Activated T-cell treated with anti-CD3 and anti-CD28 coated beads for 4 hours (primary cell): ENCODE data around the gene HS3ST6.
"Not testable (repeated sequence)": the region's sequence is repeated elsewhere in the genome, so short reads cannot be mapped to it uniquely, and the experiment has no call there.

Source experiments
- DNase-seq: peaks from one replicate; pipeline ENCODE4 v3.0.0-alpha.2; 2020

HS3ST6 gene

DNA sequence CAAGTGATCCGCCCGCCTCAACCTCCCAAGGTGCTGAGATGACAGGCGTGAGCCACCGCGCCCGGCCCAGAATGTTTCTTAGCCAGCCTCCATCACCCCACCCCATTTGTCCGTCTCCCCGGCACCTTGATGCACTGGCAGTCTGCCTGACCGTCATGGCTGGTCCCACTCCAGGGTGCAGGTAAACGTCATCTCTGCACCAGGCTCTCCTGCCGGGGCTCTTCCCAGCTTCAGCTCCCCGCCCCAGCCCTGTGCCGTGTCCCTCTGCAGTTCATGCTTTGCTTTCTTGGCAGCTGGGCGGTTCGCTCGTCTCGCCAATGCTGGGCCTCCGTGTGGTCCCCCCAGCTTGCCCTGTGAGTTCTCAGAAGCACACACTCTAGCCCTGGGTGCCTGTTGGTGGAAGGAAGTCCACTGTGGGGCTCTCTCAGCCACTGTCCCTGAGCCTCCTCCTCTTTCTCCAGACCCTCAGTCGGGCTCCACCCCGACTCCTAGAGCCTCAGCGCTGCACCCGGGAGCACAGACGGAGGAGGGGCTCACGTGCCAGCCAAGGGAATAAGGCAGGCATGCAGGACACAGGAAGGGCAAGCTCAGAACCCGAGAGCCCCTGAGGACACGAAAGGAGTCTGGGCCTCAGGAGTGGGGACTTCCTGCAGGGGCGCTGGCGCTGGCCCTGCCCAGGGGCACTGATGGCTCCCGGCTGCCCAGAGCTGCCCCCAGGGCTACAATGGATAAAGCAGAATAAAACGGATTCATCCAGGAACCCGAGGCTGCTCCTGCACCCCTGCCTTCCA is 12.0 kb downstream of the HS3ST6 start:
- DNase-seq: no peak

DNA sequence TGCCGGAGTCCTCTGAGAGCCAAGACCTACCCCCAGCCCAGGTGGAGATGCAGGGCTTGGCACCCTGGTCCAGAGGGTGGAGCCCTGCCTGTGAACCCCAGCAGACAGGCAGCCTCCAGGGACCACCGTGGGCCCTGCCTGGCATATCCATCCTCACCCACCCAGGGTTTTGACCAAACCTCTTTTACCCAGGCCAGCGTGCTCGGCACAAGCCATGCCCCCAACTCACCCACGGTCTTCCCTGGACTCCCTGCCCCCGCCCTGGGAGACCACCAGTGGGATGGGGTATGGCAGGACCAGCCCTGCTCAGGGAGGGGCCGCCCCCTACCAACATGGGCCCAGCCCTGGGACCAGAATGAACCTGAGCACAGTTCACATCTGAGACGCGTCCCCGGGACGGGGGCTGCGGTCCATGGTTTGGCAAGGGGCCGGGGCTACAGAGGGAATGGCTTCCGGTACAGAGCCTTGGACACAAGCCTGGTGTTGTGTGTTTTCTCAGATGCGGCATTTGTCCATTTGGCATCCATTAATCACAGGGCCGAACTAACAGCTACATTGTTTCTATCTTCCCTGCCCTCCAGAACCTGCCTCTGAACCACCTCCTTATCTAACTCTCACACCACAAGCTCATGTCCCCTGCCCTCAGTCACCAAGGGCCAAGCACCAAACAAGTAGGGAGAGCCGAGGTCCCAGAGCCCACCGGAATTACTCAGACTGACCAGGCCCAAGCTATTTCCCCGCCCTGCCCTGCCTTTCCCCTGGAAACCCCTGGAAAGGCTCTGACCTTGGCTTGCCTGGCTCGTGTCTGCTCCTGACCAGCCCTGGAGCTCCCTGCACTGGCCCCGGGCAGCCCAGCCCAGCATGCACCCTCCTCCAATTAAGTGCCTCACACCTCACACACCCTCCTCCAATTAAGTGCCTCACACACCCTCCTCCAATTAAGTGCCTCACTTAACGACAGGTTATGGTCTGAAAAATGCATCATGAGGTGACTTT is 14.1 kb downstream of the HS3ST6 start:
- DNase-seq: no peak

DNA sequence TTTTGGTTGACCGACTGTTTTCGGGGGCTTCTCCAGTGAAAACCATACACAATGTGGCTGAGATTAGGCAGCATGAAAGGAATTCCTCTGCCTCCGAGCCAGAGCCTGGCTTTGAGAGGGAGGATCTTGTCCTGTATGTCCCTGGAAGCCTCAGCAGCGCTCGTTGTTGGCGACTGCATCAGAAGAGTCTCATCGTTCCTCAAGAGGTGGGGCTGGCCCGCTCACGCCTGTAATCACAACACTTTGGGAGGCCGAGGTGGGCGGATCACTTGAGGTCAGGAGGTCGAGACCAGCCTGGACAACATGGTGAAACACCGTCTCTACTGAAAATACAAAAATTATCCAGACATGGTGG is 15.0 kb downstream of the HS3ST6 start:
- no peak for DNase-seq

DNA sequence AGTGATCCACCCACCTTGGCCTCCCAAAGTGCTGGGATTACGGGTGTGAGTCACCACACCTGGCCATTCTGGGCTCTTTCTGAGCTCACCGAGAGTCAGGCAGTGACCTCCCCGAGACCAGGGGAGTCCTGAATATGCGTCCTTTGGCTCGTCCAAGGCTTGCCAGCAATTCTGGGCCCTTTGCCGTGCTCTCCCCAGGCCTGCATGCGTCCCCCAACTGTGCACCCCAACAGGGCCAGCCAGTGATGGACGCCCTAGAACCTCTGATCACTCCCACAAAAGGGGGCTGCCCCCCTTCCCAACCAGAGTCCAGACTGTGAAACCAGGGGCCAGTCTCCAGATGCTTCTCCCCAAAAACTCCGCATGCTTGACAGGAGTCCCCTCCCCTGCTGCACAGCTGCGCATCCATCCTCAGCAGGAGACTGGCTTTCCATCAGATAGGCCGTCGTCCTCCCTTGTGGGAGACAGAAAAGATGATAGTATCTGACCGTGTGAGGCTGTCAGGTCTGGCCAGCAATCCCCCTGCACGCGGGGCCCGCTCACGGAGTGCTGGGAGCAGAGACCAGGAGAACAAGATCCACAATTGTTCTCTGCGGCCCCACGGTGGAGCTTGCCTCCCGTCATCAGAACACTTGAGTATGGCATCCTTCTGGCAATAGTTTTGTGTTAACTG is 15.5 kb downstream of the HS3ST6 start:
- DNase-seq: no peak

DNA sequence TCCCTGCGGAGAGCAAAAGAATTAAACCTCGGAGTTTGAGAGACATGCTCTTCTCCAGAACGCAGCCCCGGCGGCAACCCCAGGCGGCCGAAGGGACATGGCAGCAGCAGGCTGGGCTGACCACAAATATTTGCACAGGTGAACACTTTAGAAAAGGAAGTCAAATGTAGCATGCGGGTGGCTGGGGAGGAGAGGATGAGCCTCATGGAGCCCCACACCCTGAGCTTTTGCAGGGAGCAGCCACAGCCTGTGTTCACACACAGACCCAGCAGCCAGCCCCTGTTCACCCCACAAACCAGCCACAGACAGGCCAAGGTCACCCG is 17.8 kb downstream of the HS3ST6 start:
- DNase-seq: no peak

DNA sequence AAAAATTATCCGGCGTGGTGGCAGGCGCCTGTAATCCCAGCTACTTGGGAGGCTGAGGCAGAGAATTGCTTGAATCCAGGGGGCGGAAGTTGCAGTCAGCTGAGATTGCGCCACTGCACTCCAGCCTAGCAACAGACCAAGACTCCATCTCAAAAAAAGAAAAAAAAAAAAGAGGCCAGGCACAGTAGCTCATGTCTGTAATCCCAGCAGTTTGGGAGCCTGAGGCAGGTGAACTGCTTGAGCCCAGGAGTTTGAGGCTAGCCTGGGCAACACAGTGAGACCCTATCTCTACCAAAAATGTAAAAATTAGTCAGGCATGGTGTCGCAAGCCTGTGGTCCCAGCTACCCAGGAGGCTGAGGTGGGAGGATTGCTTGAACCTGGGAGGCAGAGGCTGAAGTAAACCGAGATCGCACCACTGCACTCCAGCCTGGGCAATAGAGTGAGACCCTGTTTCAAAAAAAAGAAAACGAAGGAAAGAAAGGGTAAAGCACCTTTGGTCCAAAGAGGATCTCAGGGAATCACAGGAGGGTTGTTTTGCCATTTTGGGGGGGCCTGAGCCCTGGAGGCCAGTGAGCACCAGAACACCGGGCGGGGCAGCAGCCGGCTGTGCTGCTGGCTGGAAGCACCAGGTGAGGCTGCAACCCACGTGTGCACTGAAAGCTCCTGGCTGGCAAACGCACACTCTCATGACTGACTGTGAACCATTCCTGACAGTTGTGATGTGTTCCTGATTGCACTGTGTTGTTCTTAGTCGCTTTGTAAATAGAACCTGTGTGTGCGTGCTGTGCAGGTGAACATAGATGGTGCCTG is 18.4 kb downstream of the HS3ST6 start:
- DNase-seq: no peak

DNA sequence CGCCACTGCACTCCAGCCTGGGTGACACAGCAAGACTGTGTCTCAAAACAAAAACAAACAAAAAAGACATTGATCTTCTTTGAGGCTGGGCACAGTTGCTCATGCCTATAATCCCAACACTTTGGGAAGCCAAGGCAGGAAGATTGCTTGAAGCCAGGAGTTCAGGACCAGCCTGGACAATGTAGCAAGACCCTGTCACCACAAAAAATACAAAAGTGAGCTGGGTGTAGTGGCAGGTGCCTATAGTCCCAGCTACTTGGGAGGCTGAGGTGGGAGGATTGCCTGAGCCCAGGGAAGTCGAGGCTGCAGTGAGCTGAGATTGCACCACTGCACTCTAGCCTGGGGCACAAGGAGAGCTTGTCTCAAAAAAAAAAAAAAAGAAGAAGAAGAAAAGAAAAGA is 20.5 kb downstream of the HS3ST6 start:
- DNase-seq: not testable (repeated sequence)

DNA sequence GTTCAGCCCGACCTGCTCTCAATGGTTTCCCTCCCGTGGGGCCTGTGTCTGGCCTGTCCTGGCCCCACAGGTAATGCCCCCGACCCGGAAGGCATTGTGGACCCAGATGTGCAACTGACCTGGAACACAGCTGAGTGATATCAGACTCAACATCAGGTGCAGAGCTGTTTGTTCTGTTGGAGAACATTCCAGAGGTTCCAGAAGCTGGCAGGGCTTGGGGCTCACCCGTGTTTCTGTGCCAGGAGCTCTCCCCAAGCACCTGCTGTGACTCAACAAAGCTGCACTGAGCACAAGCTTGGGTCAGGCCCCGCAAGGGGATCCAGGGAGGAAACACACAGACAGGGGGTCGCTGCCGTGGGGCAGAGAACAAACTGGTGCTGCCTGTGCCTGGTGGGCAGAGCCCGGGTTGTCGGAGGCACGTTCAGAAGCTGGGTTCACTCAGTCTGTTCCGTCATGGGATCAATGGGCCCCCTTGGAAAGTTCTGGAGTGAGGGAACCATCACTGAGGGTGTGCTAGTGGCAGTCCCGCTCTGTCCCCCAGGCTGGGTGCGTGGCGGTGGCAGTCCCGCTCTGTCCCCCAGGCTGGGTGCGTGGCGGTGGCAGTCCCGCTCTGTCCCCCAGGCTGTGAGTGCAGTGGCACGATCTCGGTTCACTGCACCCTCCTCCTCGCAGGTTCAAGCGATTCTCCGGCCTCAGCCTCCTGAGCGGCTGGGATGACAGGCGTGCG is 22.1 kb downstream of the HS3ST6 start:
- no peak for DNase-seq

DNA sequence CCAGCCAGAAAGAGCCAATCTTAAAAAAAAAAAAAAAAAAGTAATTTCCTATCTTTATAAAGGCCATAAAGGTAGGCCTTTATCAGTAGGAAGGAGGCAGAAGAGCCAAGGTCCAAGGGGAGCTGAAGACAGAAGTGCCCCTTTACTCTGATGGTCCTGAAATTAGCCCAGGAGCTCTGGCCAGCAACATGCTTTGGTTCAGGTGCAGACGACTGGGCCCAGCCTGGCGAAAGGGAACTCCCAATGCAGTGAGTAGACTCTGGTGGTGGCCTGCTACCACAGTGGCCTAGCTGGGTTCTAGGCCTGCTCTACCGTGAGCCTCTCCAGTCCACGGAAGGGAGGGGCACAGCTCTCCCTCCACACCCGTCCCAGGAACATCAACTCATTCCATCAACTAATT is 23.1 kb downstream of the HS3ST6 start:
- DNase-seq: no peak

DNA sequence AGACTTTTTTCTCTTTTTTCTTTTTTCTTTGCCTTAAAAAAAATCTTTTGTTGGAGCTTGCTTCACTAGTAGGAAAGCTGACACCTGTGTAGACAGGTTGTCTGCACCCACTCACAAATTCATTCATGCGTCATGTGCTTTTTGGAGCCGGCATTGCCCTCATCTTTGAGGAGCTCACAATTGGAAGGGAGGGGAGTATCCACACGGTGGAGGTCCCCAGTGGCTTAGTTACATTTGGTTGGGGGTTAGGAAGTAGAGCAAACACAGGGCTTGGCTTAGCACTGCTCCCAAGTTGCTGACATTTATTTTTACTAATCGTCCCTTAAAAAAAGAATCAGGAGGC is 27.5 kb downstream of the HS3ST6 start:
- no peak for DNase-seq

DNA sequence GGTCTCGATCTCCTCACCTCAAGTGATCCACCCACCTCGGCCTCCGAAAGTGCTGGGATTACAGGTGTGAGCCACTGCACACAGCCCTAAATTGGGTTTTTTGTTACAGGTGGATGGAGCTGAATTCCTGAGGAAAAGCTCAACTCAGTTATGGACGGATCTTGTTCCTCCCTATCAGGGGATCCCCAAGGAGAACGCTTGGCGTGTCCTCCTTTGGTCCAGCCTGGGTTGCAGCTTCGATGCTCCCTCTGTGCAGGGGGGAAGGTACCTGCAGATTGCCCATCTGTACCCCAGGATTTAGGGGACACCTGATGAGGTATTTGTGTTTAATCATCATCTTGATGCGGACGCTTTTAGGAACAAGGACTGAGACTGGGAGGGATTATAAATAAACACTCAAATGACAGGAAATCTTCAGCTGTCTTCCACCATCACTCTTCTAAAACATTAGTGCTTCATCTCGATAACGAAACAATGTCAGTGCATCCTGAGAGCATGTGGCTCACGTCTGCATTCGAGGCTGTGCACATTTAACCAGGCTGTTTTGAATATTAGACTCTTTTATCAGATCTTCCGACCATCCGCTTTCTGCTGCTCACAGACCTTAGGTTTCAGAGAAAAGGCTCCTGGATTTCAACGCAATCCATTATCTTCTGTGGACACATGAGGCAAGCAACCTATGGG is 28.0 kb downstream of the HS3ST6 start:
- DNase-seq: no peak

DNA sequence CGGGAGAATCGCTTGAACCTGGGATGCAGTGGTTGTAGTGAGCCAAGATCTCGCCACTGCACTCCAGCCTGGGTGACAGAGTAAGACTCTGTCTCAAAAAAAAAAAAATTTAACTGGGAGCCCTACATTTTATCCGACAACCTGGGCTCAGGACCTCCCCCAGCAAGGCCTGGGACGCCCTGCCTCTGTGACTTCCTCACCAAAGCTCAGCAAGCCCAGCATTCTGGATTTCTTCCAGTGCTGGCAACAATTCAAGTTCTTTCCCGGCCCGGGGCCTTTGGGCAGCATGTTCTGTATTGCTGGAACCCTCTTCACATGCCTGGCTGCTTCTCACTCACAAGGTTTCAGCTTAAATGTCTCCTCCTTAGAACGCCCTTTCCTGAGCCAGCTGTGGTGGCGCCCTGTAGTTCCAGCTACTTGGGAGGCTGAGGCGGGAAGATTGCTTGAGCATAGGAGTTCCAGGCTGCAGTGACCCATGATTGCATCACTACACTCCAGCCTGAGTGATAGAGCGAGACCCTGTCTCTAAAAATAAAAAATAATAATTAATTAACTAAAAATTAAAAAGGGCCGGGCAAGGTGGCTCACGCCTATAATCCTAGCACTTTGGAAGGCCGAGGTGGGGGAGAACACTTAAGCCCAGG is 30.4 kb downstream of the HS3ST6 start:
- no peak for DNase-seq

DNA sequence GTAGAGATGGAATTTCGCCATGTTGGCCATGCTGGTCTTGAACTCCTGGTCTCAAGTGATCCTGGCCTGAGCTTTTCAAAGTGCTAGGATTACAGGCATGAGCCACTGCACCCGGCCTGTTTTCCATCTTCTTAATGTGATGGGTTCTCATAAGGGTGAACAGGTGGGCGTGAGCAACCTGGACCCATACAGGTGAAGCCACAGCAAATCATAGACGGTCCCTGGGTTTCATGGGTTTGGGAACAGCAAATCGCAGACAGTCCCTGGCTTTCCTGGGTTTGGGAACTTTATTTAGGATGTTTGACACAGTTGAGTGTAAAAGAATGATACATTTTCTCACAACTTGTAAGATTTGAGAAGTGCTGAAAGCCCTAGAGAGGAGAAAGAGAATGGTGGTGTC is 33.3 kb downstream of the HS3ST6 start:
- no peak for DNase-seq

DNA sequence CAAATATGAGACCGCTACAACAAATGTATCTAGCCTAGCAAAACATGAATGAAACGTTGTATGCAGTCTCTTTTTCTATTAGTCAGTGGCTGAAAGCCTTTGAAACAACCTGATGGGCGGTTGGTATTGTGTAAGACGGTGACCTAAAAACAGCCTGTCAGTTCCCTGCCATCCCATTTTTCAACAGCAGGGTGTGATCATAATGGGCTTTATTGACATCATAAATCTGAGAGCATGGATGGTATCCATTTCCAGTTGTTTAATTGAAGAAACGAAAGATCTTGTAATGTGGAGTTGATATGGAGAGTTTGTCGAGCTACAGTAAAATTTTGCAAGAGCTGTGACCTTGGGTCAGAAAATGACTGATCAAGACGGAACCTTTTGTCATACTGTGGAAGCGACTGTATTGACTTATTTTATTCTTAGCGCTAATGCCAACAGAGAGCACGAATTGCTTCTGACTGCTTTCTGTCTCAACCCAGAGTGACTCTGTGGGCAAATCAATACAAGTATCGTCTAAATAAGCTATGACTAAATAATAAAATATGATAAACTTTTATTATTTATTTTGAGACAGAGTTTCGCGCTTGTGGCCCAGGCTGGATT is 34.0 kb downstream of the HS3ST6 start:
- DNase-seq: no peak

DNA sequence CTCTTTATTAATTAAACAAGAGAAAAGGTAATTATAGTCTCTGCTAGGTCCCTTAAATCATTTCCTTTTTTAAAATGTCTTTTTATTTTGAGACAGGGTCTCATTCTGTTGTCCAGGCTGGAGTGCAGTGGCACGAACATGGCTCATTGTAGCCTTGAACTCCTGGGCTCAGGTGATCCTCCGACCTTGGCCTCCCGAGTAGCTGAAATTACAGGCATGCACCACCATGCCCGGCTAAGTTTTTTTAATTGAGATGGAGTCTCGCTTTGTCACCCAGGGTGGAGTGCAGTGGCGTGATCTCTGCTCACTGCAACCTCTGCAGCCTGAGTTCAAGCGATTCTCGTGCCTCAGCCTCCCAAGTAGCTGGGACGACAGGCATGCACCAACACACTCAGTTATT is 37.0 kb downstream of the HS3ST6 start:
- not testable (repeated sequence) for DNase-seq

DNA sequence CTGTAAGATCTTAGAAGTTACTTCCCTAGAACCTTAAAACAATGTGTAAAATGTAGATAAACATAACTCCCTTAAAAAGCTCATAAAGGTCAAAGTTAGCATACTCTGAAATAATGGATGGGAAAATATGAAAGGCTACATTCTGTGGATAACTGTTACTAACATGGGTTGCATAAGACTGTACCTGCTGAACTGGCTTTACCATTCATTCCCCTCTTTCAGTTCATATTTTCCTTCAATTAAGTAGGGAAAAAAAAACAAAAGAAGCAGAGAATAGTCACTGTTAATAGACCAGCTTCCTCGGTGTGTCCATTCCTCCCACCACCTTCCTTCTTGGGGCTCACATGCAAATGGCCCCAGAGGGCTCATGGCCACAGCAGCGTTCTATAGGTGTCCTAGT is 38.7 kb downstream of the HS3ST6 start:
- DNase-seq: no peak

DNA sequence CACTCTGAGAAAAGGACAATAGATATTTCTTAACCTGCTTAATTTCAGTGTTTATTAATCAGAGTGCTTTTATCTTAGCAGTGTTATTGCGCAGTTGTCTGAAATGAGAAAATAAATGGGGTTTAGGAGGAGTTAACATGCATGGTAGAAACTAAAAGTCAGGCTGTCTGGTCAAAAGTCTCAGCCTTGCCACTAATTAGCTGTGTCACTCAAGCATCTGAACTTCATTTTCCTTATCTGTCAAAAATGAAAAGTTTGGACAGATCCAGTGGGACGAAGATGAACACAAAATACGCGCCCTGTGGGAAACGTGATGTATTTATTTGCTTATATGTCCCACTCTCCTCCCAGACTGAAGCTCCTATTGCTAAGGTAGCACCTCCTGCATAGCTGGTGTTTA is 40.0 kb downstream of the HS3ST6 start:
- DNase-seq: no peak

DNA sequence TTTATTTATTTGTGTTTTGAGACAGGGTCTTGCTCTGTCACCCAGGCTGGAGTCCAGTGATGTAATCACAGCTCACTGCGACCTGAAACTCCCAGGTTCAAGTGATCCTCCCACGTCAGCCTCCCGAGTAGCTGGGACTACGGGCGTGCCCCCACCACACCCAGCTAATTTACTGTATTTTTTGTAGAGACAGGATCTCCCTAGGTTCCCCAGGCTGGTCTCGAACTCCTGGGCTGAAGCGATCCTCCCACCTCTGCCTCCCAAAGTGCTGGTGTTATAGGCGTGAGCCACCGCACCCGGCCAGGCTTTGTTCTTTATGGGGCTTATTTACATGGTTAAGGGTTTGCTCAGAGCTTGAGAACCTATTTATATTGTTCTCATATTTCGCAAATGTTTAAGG is 40.4 kb downstream of the HS3ST6 start:
- DNase-seq: no peak

DNA sequence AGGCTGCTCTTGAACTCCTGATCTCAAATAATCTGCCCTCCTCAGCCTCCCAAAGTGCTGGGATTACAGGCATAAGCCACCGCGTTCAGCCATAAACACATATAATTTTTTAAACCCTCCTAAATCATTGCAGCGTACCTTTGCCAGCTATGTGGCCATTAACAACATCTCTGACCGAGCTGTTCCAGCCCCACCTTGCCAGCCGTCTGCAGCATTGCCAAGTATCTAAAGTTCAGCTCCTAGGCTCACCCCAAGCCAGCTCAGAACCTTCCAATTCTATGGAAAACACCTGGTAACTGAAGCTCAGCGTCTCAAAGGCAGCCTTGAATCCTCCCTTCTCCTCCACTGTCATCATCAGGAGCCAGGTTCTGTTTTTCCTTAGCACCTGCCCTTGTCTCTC is 41.1 kb downstream of the HS3ST6 start:
- DNase-seq: no peak

DNA sequence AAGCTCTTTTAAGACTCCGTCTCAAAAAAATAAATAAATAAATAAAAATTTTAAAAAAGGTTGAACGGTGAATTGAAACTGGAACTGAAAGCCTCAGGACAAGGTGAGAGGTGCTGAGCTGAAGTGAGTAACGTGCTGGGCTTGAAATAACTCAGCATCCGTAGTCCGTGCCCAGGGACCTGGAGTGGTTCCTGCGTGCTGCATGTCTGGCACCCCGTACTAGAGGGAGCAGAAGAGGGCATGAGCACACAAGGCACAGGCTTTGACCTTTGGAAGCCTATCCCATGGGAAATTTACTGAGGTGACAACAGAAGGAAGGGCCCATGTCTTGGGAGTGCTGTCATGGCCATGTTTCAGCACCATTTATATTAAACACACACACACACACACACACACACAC is 41.7 kb downstream of the HS3ST6 start:
- DNase-seq: no peak

DNA sequence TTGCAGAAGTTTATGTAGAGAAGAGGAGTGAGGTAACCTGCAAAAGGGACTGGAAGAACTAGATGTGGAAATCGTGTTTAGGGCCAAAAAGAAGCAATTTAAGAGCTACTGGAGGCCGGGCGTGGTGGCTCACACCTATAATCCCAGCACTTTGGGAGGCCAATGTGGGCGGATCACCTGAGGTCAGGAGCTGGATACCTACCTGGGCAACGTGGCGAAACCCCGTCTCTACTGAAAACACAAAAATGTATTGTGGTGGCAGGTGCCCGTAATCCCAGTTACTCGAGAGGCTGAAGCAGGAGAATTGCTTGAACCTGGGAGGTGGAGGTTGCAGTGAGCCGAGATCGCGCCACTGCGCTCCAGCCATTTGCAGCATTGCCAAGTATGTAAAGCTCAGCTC is 42.1 kb downstream of the HS3ST6 start:
- not testable (repeated sequence) for DNase-seq
